ENCODE results near the gene TIMM23. TPM values are rescaled to one million over a fixed set of nuclear protein-coding genes. Genes with fewer than 3 reads are reported as not detected.
"Not testable (repeated sequence)": the region's sequence is repeated elsewhere in the genome, so short reads cannot be mapped to it uniquely, and the experiment has no call there.

The TIMM23 gene
- total RNA-seq, 1 experiment from 2014 or later = 70.1 TPM

GRCh38 chr10:46001187-46001756 is 29.0 kb downstream of the TIMM23 start:
- ChIA-PET CTCF (no interaction called here), POLR2A (interaction anchor here (1.3 kb wide), 1 partner anchor 21 kb away, joined by 5 read pairs; no protein-coding TSS in a partner anchor), RAD21 (ENCODE audit: low non-redundant PET in 1 of 2, low total read pairs in 2 of 2, uncharacterized antibody in 2 of 2, unreplicated experiment in 2 of 2) (no interaction called here)
- Histone ChIP-seq H2AFZ (ENCODE audit: low read depth, low read length, poor library complexity, severe bottlenecking) (no peak overlapping the region), H3K4me2 (ENCODE audit: low read length) (no peak overlapping the region), H3K4me1 (ENCODE audit: control insufficient read depth in 1 of 2, insufficient read depth in 2 of 2, low read length in 2 of 2) (no peaks in the 10 kb centered on the region), H3K9ac (ENCODE audit: low read length) (no peak overlapping the region), H3K27me3 (ENCODE audit: insufficient read depth, low read length) (no peaks in the 10 kb centered on the region), H3K4me3 (replicated peaks in 1 of 2; ENCODE audit: low read depth in 1 of 2, low read length in 2 of 2) (no peak overlapping the region), H3K9me3 (ENCODE audit: control insufficient read depth in 1 of 2, insufficient read depth in 1 of 2, low read depth in 1 of 2, low read length in 2 of 2) (no peaks in the 10 kb centered on the region), H3K27ac (ENCODE audit: low read depth, low read length) (no peak overlapping the region), H3K9me2 (ENCODE audit: insufficient read depth) (no peaks in the 10 kb centered on the region), H4K20me1 (ENCODE audit: insufficient read depth) (peaks cover 8% of the 10 kb centered on the region; the same call in 1 of the 2 replicates), H3K79me2 (ENCODE audit: insufficient read depth, low read length) (peaks cover 54% of the 10 kb centered on the region), H3K36me3 (ENCODE audit: control insufficient read depth in 1 of 2, insufficient read depth in 2 of 2, low read length in 2 of 2) (peaks cover 33 to 76% of the 10 kb centered on the region in 2 experiments)
- TF ChIP-seq EZH2 (IDR thresholded peaks at IDR 0.05) (no peak), CTCF (IDR thresholded peaks at IDR 0.05 in 2 of 3, conservative IDR thresholded peaks at IDR 0.05 in 1 of 3; ENCODE audit: borderline replicate concordance in 1 of 3, insufficient read depth in 1 of 3, low read depth in 2 of 3, low read length in 2 of 3) (no peak), FOSL1 (IDR thresholded peaks at IDR 0.05; ENCODE audit: low read depth) (no peak), REST (IDR thresholded peaks at IDR 0.05; ENCODE audit: low read depth) (no peak), JUND (IDR thresholded peaks at IDR 0.05) (no peak)
- DNase-seq (ENCODE audit: low read depth, low spot score) = no peak
- ATAC-seq = no peak
- intact Hi-C loops (cut with micrococcal nuclease) = no loop called here
- no TSS peak for BruUV-seq (replicated peaks)

GRCh38 chr10:46002189-46002687 is 29.9 kb downstream of the TIMM23 start:
- DNase-seq (ENCODE audit: low read depth, low spot score); intact Hi-C loops (cut with micrococcal nuclease): not testable (repeated sequence)

More at GRCh38 chr10:46002189-46002687, 29.9 kb downstream of the TIMM23 start:
- H3K4me2 ChIP-seq (ENCODE audit: low read length); ATAC-seq; RAD21 ChIA-PET (ENCODE audit: low non-redundant PET in 1 of 2, low total read pairs in 2 of 2, uncharacterized antibody in 2 of 2, unreplicated experiment in 2 of 2); H3K4me3 ChIP-seq (replicated peaks in 1 of 2; ENCODE audit: low read depth in 1 of 2, low read length in 2 of 2); H3K4me1 ChIP-seq (ENCODE audit: control insufficient read depth in 1 of 2, insufficient read depth in 2 of 2, low read length in 2 of 2); H3K9me2 ChIP-seq (ENCODE audit: insufficient read depth); H3K9ac ChIP-seq (ENCODE audit: low read length); H3K27me3 ChIP-seq (ENCODE audit: insufficient read depth, low read length); H3K9me3 ChIP-seq (ENCODE audit: control insufficient read depth in 1 of 2, insufficient read depth in 1 of 2, low read depth in 1 of 2, low read length in 2 of 2); H4K20me1 ChIP-seq (ENCODE audit: insufficient read depth); H2AFZ ChIP-seq (ENCODE audit: low read depth, low read length, poor library complexity, severe bottlenecking); BruUV-seq (replicated peaks); CTCF ChIA-PET; H3K27ac ChIP-seq (ENCODE audit: low read depth, low read length): not testable (repeated sequence)
- peaks cover 33 to 82% of the 10 kb centered on the region in 2 experiments for H3K36me3 ChIP-seq (ENCODE audit: control insufficient read depth in 1 of 2, insufficient read depth in 2 of 2, low read length in 2 of 2)
- peaks cover 51% of the 10 kb centered on the region for H3K79me2 ChIP-seq (ENCODE audit: insufficient read depth, low read length)
- POLR2A ChIA-PET = interaction anchor here (1.3 kb wide), 1 partner anchor 20 kb away, joined by 5 read pairs; no protein-coding TSS in a partner anchor
